Stimulated activated CD4-positive, alpha-beta T cell treated with anti-CD3 and anti-CD28 coated beads, Interleukin-4, amount 100 ng/mL, for 1 hour (primary cell): Measurements from ENCODE around the gene FBXL7.
"Not testable (repeated sequence)": the region's sequence is repeated elsewhere in the genome, so short reads cannot be mapped to it uniquely, and the experiment has no call there.

Source experiments
- DNase-seq: peaks from one replicate; pipeline ENCODE4 v3.0.0-alpha.2; 2020

The FBXL7 gene

DNA sequence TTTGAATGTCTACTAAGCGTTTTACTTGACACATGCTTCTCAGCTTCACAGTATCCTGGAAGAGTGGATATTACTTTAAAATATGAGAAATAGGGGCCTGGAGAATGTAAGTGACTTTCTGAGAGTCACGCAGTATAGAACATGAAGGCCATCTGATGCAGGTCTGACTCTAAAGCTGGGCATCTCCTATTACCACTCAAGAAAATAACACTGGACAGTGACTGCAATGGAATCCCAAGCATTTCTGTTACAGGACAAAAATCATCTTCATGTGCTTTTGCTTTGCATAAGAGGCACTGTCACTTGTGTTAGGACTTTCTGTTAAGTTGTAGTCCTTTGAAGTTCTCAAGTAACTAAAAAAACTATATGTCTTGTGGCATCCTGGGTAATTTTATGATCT, 335.5 kb downstream of the FBXL7 start:
- DNase-seq, result no peak

DNA sequence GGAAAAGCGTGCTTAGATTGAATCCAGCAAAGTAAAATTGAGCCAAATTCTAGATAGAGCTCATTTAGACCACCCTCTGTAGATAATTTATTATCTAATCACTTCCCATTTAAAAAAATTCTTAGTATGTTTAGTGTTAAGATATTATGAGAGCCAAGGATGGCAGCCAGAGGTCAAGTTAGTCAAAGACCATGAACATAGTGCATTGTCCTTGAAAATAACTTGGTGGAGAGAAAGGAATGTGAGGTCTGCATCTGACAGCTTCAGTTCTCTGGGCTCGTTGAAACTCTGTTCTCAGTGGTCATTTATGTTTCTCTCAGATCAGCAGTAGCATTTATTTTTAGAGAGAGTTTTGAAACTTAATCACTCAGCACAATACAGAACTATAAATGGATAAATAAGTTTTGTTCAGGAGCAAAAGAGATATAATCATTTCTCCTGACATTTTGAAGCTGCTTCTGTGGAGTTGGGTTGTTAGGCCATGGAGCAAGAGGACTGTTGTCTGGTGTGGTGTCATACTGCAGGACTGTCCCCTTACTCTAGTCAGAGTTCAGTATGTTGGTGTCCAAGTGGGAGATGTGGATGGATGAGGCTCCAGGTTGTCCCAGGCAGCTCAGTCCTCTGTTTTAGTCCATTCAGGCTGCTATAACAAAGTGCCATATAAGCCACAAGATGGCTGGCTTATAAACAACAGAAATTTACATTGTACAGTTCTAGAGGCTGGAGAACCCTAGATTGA, 337.7 kb downstream of the FBXL7 start:
- no peak for DNase-seq

DNA sequence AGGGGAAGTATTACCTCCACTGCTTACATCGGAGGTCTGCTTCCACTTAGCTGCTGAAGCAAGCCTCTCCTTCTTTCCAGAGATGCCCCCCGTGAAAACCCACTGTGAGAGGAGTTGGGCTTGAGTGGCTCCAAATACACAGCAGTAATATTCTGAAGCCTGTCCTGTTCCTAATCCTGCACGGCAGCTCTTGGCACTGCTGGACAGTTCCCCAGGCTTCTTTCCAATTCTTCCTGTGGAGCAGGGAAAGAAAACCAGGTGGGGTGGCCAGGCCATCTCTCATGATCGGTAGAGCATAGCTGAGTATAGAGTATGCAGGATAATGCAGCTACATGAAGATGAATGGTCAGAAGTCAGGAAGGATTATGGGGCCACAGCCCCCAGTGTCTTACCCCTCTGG, 344.3 kb downstream of the FBXL7 start:
- no peak for DNase-seq

DNA sequence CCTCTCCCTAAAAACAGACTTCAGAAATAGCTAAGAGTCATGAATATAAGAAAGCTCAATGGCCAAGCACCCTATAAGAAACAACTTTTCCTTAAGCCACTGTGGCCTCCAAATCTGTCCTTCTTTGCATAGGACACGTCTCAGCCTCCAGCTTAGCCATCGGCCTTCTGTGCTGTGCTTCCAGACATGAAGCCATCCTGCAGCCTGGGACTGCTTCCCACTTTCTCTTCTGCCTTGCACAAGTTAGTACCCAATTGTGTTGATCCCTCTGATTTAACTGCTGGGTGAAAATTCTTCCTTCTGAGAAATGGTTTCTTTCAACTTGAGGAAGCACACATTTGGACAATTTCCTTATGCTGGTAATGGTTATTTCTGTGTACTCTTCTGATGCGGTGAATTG, 344.9 kb downstream of the FBXL7 start:
- DNase-seq, result no peak

DNA sequence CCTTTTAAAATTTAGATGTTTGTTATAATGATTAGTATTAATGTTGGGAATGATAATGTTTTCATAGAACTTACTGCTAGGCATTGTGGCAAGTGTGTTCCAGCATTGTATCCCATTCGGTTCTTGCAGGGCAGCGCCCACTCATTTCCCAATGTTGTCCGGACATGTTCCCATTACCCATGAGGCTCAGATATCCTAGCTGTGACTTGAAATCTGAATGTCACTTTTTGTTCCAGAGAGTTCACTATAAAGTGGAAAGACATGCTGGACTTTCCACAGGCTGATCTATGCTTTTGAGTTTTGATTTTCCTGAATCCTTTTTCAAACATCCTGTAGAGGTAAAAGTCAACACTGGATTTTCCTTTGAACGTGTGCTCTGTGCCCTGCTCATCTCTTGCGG, 350.6 kb downstream of the FBXL7 start:
- no peak for DNase-seq

DNA sequence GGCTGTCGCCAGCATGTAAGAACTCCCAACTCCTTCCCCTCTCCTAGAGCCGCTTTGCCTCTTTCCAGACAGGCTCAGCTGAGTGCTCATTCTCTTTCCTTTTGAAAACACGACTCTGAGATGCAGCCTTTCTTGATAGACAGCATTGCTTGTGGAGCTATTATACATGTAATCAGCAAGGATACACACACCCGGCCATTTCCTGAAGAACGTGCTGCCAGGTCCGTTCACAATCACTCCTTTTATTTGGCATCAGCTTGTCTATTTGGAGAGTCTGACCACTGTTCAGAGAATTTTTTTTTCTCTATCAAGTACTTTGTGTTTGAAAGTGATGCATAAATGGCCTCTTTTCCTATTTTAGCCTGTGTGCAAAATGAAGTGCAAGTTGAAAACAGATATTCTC, 351.0 kb downstream of the FBXL7 start:
- DNase-seq, result no peak

DNA sequence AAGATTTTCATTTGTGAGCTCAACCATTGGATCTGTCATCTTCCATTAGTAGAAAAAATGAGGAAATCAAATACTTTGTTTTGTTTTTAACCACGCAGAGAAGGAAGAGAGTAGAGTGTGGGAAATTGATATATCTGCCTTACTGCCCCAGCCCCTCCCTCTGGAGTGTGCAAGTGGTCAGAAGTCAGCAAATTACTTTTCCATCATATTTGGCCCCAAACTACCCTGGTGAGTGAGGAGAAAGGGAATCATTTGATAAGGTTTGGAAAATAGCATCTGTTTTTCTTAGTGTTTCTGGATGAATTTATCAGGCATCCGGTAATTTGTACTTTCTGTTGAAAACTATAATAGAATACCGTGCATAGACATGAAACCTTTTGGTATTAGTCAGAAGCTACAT, 352.2 kb downstream of the FBXL7 start:
- no peak for DNase-seq

DNA sequence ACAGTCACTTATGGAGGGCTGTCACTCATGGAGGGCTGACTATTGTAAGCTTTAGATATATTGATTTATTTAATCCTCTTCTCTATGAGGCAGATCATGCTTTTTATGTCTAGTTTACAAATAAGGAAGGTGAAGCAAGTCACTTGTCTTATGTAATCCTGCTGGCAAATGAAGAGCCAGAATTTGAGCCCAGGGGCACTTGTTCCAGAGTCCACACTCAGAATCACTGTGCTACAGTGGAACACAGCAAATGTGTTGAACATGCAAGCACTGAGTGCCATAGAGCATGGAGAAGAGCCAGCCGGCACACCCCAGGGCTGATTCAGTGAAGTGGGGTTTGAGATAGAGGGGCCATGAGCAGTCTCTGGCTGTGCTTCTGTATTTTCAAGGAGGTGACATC, 353.0 kb downstream of the FBXL7 start:
- no peak for DNase-seq

DNA sequence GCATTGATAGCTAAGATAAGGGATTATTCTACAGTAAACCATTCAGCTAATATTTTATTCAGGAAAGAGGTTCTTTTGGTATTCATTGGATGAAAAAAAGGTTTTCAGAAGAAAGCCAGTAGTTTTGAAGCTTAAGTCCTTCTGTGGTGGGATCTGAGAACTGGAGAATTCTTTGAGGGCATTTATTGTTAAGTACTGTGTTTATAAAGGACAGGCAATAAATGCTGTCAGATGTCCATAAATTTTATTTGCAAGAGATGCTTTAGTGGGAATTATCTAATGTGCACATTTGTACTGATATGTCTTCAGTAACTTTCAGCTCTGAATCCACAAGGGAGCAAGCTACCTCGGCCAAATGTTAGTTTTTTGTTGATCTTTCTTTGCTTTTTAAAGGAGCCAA, 358.3 kb downstream of the FBXL7 start:
- DNase-seq, result no peak

DNA sequence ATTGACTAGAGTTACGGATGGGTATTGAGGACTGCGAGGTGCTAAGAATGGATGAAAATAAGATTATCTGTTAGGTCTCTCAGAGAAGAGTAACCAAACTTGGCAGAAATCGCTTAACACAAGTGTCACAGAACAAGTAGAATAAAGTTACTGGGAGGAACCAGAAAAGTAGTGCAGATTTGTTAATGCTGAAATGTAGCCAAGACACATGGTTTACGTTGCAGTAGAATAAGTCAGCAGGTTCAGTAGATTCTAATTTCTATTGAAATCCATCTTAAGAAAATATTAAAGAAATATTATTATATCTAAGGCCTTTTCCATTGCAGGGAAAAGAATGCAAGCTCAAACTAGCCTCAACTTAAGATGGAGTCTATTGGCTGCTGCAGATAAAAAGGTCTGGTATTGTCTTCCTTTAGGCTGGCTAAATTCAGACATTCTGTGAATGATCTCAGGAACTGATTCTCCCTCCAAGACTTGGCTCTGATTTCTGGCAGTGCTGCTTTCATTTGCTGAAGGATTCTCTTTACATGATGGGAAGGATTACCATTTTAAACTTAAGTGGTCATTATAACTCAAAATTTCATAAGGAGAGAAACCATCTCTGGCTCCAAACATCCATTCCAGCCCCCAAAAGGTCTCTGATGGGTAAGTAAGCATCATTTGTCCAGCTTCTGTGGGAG, 364.7 kb downstream of the FBXL7 start:
- no peak for DNase-seq

DNA sequence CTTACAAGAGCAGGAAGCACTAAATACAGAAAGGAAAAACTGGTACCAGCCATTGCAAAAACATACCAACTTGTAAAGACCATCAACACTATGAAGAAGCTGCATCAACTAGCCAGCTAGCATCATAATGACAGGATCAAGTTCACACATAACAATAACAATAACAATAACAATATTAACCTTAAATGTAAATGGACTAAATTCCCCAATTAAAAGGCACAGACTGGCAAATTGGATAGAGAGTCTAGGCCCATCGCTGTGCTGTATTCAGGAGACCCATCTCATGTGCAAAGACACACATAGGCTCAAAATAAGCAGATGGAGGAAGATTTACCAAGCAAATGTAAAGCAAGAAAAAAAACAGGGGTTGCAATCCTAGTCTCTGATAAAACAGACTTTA, 372.3 kb downstream of the FBXL7 start:
- not testable (repeated sequence) for DNase-seq

DNA sequence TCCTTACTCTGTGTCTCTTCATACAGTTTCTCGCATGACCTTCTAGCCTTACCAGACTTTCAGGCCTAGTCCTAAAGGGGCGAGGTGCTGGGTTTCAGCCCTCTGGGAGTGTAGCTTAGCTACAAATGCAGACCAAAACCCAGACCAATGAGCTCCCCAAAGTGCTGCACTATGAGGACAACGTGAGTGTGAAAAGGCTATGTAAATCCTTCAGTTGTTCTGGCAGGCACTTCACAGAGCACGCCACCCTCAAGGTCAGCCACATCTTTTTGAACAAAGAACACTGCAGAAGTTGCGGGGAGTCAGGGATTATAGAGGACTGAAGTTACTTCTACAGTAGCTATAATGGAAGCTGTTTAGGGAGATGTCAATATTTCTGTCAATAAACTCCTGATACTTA, 377.9 kb downstream of the FBXL7 start:
- DNase-seq, result no peak

DNA sequence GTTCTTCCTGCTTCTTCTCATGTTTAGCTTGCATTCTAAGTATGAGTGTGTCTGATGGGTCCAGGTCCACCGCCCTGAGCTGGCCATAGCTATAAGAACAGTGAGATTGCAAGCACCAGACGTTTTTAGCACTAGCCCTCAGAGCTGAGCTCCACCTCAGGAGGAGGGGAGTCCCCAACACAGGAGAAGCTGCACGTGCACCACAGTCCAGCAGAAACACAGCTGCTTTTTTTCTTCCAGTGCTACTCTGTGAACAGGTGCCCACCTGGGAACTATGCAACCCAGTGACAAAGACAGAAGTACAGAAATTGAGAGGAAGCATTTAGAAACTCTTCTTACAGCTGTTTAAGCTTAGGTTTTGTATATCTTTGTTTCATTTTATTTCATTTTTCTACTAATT, 380.2 kb downstream of the FBXL7 start:
- no peak for DNase-seq

DNA sequence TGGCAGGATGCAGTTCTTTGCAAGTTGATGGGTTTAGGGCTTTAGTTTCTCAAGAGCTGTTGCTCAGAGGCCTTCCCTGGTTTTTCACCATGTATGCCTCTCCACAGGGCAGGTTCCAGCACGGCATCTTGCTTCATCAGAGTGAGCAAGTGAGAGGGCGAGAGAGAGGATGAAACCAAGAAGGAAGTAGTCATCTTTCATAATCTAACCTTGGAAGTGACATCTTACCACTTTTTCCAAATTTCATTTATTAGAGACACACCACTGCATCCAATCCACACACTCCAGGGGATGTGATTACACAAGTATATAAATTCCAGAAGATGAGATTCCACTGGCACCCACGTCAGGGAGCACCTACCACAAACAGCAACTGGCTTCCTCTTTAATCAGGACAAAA, 385.2 kb downstream of the FBXL7 start:
- no peak for DNase-seq

DNA sequence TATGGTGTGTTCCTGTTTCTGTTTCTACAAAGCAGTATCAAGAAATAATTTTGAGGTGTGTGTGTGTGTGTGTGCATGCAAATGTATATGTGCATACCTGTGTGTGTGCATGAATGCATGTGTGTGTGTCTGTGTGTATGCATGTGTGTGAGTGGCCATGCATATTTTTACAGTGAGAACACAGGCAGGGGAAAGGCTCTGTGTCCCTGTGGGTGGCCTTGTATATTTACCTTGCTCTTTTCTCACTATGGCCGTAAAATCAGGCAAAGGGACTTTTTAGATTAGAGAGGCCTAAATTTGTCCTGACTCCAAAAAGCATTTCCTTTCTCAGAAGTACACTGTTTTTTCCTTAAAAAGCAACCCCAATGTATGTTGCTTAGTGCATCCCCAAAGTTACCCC, 386.2 kb downstream of the FBXL7 start:
- DNase-seq, result no peak

DNA sequence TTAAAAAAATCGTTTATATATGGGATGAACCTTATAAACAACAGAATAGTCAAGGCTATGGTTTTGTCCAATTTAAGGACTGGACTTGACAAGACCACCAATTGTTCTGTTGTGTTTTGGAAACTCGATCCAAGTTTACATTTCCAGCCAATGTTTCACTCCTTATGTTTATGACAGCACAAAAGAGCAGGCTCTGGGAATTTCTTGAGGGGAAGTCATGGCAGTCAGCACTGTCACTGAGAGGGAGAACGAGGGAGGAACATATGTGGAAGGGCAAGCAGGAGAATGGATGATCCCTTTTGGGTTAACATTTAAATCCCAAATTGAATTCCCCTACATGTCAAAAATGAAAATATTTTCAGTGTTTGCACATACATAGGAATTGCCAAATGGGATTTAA, 387.1 kb downstream of the FBXL7 start:
- DNase-seq, result no peak

DNA sequence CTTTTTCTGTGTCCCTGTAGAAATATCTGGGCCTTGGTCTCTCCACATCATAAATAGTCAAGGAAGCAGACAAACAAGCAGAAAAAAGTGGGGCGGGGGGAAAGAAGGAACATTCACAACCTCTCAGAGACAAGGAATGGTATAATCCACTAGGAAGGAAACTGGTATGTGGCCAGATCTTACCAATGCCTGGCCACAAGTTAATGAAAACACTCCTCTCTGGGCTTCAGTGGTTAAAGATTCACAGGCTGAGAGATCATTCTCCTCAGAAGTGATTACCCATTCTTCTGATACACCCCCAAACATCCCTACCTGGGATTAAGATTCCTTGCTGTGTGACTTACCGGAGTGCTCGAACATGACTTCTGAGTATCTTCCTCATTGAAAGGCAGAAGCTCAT, 389.0 kb downstream of the FBXL7 start:
- DNase-seq, result no peak

DNA sequence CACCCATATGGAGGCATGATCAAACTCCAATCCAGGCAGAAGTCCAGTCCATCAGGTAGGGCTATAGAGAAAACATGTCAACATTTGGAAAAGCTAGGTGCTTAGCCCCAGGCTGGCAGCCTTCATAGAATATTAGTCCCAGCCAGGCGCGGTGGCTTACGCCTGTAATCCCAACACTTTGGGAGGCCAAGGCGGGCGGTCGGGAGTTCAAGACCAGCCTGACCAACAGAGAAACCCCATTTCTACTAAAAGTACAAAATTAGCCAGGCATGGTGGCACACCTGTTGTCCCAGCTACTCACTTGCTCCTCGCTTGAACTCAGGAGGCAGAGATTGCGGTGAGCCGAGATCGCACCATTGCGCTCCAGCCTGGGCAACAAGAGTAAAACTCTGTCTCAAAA, 393.9 kb downstream of the FBXL7 start:
- no peak for DNase-seq

DNA sequence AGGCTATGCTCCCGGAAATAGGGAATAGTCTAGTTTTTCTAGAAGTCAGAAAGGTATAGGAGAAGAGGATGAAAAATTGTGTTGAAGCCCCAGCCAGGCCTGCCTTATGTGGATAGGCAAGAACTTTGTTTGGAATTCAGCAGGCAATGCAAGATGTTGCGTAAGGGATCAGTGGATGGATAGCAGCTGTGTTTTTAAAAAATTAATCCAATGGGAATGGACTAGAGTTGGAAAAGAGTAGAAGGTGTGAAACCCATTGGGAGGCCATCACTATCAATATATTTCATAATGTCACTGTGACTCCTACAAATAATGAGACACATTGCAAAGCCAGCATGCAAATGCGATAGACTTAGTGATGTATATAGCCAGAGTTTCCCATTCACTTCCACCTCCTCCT, 397.7 kb downstream of the FBXL7 start:
- no peak for DNase-seq

DNA sequence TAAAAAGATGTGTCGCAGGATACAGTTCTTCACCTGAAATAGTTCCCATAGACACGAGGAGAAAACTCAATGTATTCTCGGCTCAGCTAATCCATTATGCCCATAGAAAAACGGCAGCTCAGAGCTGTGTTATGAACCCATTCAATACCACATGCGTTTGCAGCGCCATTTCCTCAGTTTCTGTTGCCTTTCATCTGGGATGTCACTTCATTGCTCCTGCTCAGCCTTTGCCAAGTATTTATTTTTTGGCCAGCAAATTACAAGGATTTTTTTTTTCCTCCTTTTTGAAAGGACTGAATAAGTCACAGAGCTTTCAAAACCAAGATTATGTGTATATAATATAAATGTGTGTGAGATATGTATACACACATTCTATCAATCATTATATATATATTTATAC, 398.7 kb downstream of the FBXL7 start:
- no peak for DNase-seq

DNA sequence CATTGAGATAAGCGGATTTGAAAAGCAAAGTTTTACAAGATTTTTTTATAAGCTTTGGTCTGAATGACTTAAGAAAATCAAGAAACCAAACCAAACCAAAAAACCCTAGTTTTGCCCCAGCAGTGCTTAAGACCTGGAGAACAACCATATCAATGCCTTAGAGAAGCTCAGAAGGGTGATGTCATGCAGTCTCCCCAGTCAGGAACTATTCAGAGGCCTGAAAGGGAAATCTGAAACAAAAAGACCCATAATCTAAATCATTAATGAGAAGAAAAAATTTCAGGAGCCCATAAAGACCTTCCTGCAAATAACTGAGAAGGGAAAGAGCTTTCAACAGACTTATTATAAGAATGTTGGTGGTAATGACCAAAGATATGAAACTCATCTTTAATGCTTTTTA, 399.5 kb downstream of the FBXL7 start:
- no peak for DNase-seq

DNA sequence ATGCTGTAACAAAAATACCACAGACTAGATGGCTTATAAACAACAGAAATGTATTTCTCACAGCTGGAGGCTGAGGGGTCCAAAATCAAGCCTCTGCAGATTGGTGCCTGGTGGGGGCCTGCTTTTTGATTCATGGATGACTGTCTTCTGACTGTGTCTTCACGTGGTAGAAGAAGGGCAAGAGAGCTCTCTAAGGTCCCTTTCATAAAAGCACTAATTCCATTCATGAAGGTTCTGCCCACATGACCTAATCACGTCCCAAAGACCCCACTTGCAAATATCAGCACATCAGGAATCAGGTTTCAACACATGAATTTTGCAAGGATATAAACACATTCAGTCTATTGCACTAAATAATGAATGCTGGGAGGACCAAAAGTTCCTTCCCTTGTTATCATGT, 401.2 kb downstream of the FBXL7 start:
- no peak for DNase-seq

DNA sequence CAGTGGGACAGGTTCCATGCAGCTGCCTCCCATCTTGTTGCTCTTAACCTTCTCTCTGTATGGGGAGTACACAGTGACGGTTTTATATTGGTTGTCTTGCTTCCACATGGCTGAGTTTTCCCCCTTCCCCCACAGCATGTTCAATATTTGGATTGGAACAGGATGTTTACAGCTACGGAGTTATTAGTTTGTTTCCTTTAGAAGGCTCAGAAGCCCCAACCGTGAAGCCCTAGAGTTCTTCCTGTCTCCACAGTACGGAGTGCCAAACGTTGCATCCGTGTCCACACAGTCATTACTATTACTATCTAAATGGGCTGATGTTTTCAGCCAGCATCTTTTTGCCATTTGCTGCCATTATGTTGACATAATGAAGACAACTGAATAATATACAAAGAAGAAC, 402.1 kb downstream of the FBXL7 start:
- DNase-seq, result no peak

DNA sequence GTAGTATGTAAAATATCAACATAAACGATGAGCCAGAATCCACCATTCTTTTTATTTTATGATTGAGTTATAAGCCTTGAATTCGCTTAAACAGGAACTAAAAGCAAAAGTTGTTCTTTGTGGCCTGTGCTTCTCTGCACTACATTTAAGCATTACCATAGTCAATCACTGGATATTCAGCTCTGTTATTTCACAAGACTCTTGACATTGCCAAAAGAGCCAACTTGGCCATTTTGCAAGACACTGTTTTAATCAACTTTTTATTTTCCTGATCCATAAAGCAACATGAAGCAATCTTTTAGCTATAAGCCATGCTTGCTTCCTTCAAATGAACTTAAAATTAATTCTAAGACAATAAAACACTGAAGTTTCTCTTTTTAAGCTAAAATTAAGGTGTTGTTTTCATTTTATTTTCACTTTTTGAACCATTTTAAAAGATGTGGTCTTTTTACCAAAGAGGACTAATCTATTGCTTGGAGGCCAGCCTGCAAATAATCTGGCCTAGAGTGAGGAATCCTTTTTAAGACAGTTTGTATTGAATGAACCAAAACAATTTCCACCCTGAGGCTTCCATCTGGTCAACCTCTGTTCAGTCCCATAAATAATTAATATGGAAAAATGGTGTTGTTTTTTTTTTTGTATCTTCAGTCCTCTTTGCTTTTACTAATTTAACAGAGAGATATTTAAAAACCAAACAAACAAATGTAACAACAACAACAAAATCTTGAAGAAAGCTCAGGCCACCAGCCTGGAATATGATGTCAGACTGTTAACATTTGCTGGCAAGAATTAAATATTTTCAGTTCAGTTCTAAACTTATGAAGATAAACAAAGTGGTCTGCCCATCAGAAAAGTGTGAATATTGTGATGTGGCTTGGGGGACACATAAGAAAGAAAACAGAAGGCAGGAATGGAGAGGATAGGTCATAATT, 405.2 kb downstream of the FBXL7 start:
- DNase-seq, result no peak
